CD8-positive, alpha-beta memory T cell (primary cell): ENCODE data around the gene KRTAP4-16. TPM values are rescaled to one million over a fixed set of nuclear protein-coding genes. Genes with fewer than 3 reads are reported as not detected.
"Not testable (repeated sequence)": the region's sequence is repeated elsewhere in the genome, so short reads cannot be mapped to it uniquely, and the experiment has no call there.

Source experiments
- CTCF ChIA-PET: fragments of 350-600 bp; sonication (Branson Sonifier 250); formaldehyde crosslinking; loops from one replicate; lab custom pipeline; 2021; ENCODE audit warnings: antibody characterized with exemption; lab: Charles Lee
- POLR2A ChIA-PET: fragments of 350-600 bp; sonication (Branson Sonifier 250); formaldehyde crosslinking; loops from one replicate; lab custom pipeline; 2021; ENCODE audit warnings: antibody characterized with exemption; lab: Charles Lee
- DNase-seq, 5 donors: peaks; one replicate each; pipeline versions ENCODE4 v3.0.0 to v3.0.0-alpha.2; 2020 to 2022; ENCODE audit warnings: mixed read lengths in 1 of 5
- H3K27ac ChIP-seq: one replicate; pipeline ENCODE4 v1.7.0; 2013; ENCODE audit warnings: low read depth, mild to moderate bottlenecking, low read length, moderate library complexity
- H3K27me3 ChIP-seq: 2 replicates; pipeline ENCODE4 v1.7.0; 2013; ENCODE audit warnings: low read length, mild to moderate bottlenecking; ENCODE audit not compliant: insufficient read depth, poor library complexity, severe bottlenecking
- H3K36me3 ChIP-seq: 2 replicates; pipeline ENCODE4 v1.7.0; 2013; ENCODE audit warnings: mild to moderate bottlenecking, low read length, moderate library complexity; ENCODE audit not compliant: insufficient read depth
- H3K4me1 ChIP-seq: 2 replicates; pipeline ENCODE4 v1.7.0; 2013; ENCODE audit warnings: mild to moderate bottlenecking, low read length, moderate library complexity; ENCODE audit not compliant: insufficient read depth
- H3K4me3 ChIP-seq: 2 replicates; pipeline ENCODE4 v1.7.0; 2013; ENCODE audit warnings: mild to moderate bottlenecking, low read length
- H3K9me3 ChIP-seq: 2 replicates; pipeline ENCODE4 v1.7.0; 2013; ENCODE audit warnings: mild to moderate bottlenecking, low read length
- H3K27ac Mint-ChIP-seq, 8 donors: one replicate each; pipeline ENCODE4 v1.8.0; 2020 to 2021; ENCODE audit warnings: mixed read lengths in 8 of 8, mild to moderate bottlenecking in 6 of 8, inconsistent platforms in 3 of 8, moderate library complexity in 3 of 8
- H3K27me3 Mint-ChIP-seq, 2 donors: one replicate each; pipeline ENCODE4 v1.8.0; 2020 to 2021; ENCODE audit warnings: mixed read lengths in 2 of 2, mild to moderate bottlenecking in 1 of 2, moderate library complexity in 1 of 2
- H3K36me3 Mint-ChIP-seq, 3 donors: one replicate each; pipeline ENCODE4 v1.8.0; 2020 to 2021; ENCODE audit warnings: mixed read lengths in 3 of 3, inconsistent platforms in 1 of 3, mild to moderate bottlenecking in 1 of 3
- H3K4me1 Mint-ChIP-seq, 3 donors: one replicate each; pipeline ENCODE4 v1.8.0; 2020 to 2021; ENCODE audit warnings: mixed read lengths in 3 of 3, inconsistent platforms in 1 of 3, mild to moderate bottlenecking in 1 of 3
- H3K4me3 Mint-ChIP-seq, 7 donors: one replicate each; pipeline ENCODE4 v1.8.0; 2020 to 2021; ENCODE audit warnings: mixed read lengths in 7 of 7, mild to moderate bottlenecking in 6 of 7, moderate library complexity in 4 of 7, inconsistent platforms in 2 of 7
- H3K9me3 Mint-ChIP-seq, 5 donors: one replicate each; pipeline ENCODE4 v1.8.0; 2020 to 2022; ENCODE audit warnings: mixed read lengths in 5 of 5, mild to moderate bottlenecking in 3 of 5, moderate library complexity in 2 of 5, inconsistent platforms in 1 of 5
- polyA plus RNA-seq: library from polyadenylated mRNA; unstranded; fragments of 300-500 nt; fragmentation: Illumina TruSeq; gene quantifications from one replicate; pipeline ENCODE4 v1.2.3, GENCODE V29; 2021
- total RNA-seq, 2 experiments: library from RNA; stranded (reverse); gene quantifications; one replicate each; pipeline ENCODE4 v1.2.3, GENCODE V29; 2021

The KRTAP4-16 gene
- total and polyA plus RNA-seq, 3 experiments from 2014 or later: not detected

GRCh38 chr17:41125064-41125463, 23.1 kb upstream of the KRTAP4-16 start:
- H3K4me3 Mint-ChIP-seq: peak overlapping the region in 2 of 7 donors; percentile 29 to 66
- H3K4me1 Mint-ChIP-seq: peaks cover 40 to 60% (median 48%) of the 10 kb centered on the region in 3 donors
- H3K27ac Mint-ChIP-seq: peak overlapping the region in 1 of 8 donors; percentile 96
- no peaks in the 10 kb centered on the region for H3K27me3 ChIP-seq
- H3K4me1 ChIP-seq: peaks cover 46% of the 10 kb centered on the region
- no peaks in the 10 kb centered on the region for H3K9me3 ChIP-seq
- peaks cover 3 to 30% of the 10 kb centered on the region in 2 donors for H3K27me3 Mint-ChIP-seq
- H3K36me3 ChIP-seq: no peaks in the 10 kb centered on the region
- POLR2A ChIA-PET: no interaction called here
- H3K27ac ChIP-seq: no peak overlapping the region
- peaks cover 0 to 3% (median 0%) of the 10 kb centered on the region in 5 donors for H3K9me3 Mint-ChIP-seq
- DNase-seq: no peak
- CTCF ChIA-PET: no interaction called here
- no peak overlapping the region for H3K4me3 ChIP-seq
- H3K36me3 Mint-ChIP-seq: no peaks in the 10 kb centered on the region

GRCh38 chr17:41123991-41124371, 22.0 kb upstream of the KRTAP4-16 start, which contains the start of gene KRTAP4-12:
Gene KRTAP4-12, minus strand, starts transcription at chr17:41124182. Its CDS starts 60 bp downstream, at chr17:41124122.
- H3K4me3 ChIP-seq, H3K27ac ChIP-seq, CTCF ChIA-PET, POLR2A ChIA-PET, H3K36me3 Mint-ChIP-seq, H3K9me3 ChIP-seq, H3K9me3 Mint-ChIP-seq, DNase-seq, H3K36me3 ChIP-seq, H3K27me3 ChIP-seq: not testable (repeated sequence)
- Mint-ChIP-seq H3K4me1 (peaks cover 44 to 59% (median 51%) of the 10 kb centered on the region in 3 donors), H3K27me3 (peaks cover 3 to 30% of the 10 kb centered on the region in 2 donors), H3K27ac (peak within 1 kb of the TSS in 6 of 8 donors; percentile 0 to 62 (median 22)), H3K4me3 (peak within 1 kb of the TSS; percentile 3 to 80 (median 53))
- H3K4me1 ChIP-seq: peaks cover 51% of the 10 kb centered on the region

GRCh38 chr17:41123292-41123990, 21.4 kb upstream of the KRTAP4-16 start:
- Mint-ChIP-seq H3K4me3 (peak overlapping the region in 6 of 7 donors; percentile 3 to 80 (median 50)), H3K4me1 (peaks cover 44 to 59% (median 51%) of the 10 kb centered on the region in 3 donors)
- CTCF ChIA-PET: not testable (repeated sequence)

GRCh38 chr17:41121742-41122141, 19.7 kb upstream of the KRTAP4-16 start:
- Histone ChIP-seq H3K4me1 (peaks cover 51% of the 10 kb centered on the region), H3K36me3 (no peaks in the 10 kb centered on the region), H3K27ac (no peak overlapping the region), H3K27me3 (no peaks in the 10 kb centered on the region), H3K4me3 (no peak overlapping the region), H3K9me3 (no peaks in the 10 kb centered on the region)
- no peak overlapping the region for H3K27ac Mint-ChIP-seq
- ChIA-PET POLR2A (no interaction called here), CTCF (no interaction called here)
- H3K27me3 Mint-ChIP-seq: peaks cover 4 to 44% of the 10 kb centered on the region in 2 donors
- H3K4me3 Mint-ChIP-seq: no peak overlapping the region
- peaks cover 0 to 5% (median 0%) of the 10 kb centered on the region in 3 donors for H3K36me3 Mint-ChIP-seq
- H3K4me1 Mint-ChIP-seq: peaks cover 44 to 54% (median 51%) of the 10 kb centered on the region in 3 donors
- DNase-seq: no peak
- H3K9me3 Mint-ChIP-seq: peaks cover 0 to 3% (median 0%) of the 10 kb centered on the region in 5 donors

More at GRCh38 chr17:41123292-41123990, 21.4 kb upstream of the KRTAP4-16 start:
- H3K36me3 Mint-ChIP-seq, H3K9me3 Mint-ChIP-seq, H3K4me3 ChIP-seq, H3K36me3 ChIP-seq, H3K9me3 ChIP-seq, H3K27me3 ChIP-seq, POLR2A ChIA-PET, H3K27ac ChIP-seq: not testable (repeated sequence)
- DNase-seq: peak in 1 of 5 donors; percentile 30
- H3K27ac Mint-ChIP-seq: peak overlapping the region in 5 of 8 donors; percentile 0 to 62 (median 26)
- peaks cover 3 to 33% of the 10 kb centered on the region in 2 donors for H3K27me3 Mint-ChIP-seq
- peaks cover 51% of the 10 kb centered on the region for H3K4me1 ChIP-seq

- H3K36me3 ChIP-seq, H3K9me3 Mint-ChIP-seq, H3K36me3 Mint-ChIP-seq, H3K9me3 ChIP-seq, POLR2A ChIA-PET, H3K27ac ChIP-seq, CTCF ChIA-PET, H3K4me3 ChIP-seq, H3K27me3 ChIP-seq: not testable (repeated sequence)
- peaks cover 1 to 55% of the 10 kb centered on the region in 2 donors for H3K27me3 Mint-ChIP-seq
- H3K4me1 Mint-ChIP-seq: peaks cover 29 to 40% (median 35%) of the 10 kb centered on the region in 3 donors
- peak overlapping the region in 5 of 7 donors; percentile 2 to 63 (median 55) for H3K4me3 Mint-ChIP-seq
- H3K4me1 ChIP-seq: peaks cover 35% of the 10 kb centered on the region
- peak overlapping the region in 5 of 8 donors; percentile 46 to 91 (median 74) for H3K27ac Mint-ChIP-seq
- peak in 1 of 5 donors; percentile 33 for DNase-seq
Observed at GRCh38 chr17:41119696-41120690, 18.0 kb upstream of the KRTAP4-16 start.

- CTCF ChIA-PET: no interaction called here
- peaks cover 0 to 5% (median 0%) of the 10 kb centered on the region in 3 donors for H3K36me3 Mint-ChIP-seq
- H3K27ac Mint-ChIP-seq: no peak overlapping the region
Observed at GRCh38 chr17:41118721-41119120, 16.7 kb upstream of the KRTAP4-16 start.

GRCh38 chr17:41117846-41118386, 15.9 kb upstream of the KRTAP4-16 start, which contains the start of gene KRTAP4-11:
Gene KRTAP4-11, minus strand, starts transcription at chr17:41118373. Its CDS starts 58 bp downstream, at chr17:41118315.
- Mint-ChIP-seq H3K4me1 (peaks cover 12 to 24% (median 17%) of the 10 kb centered on the region in 3 donors), H3K27me3 (peaks cover 5 to 54% of the 10 kb centered on the region in 2 donors)
- H3K27me3 ChIP-seq, DNase-seq, H3K36me3 Mint-ChIP-seq, H3K9me3 ChIP-seq, H3K27ac ChIP-seq, H3K27ac Mint-ChIP-seq, H3K4me3 ChIP-seq, H3K4me3 Mint-ChIP-seq, H3K9me3 Mint-ChIP-seq, H3K36me3 ChIP-seq, CTCF ChIA-PET: not testable (repeated sequence)
- H3K4me1 ChIP-seq: peaks cover 17% of the 10 kb centered on the region
- POLR2A ChIA-PET: interaction anchor here (0.6 kb wide), 1 partner anchor 34 kb away, joined by 3 read pairs; the partner anchor contains the start of gene KRTAP4-7

More at GRCh38 chr17:41118721-41119120, 16.7 kb upstream of the KRTAP4-16 start:
- Mint-ChIP-seq H3K4me1 (peaks cover 18 to 30% (median 24%) of the 10 kb centered on the region in 3 donors), H3K9me3 (peaks cover 0 to 1% (median 0%) of the 10 kb centered on the region in 5 donors), H3K27me3 (peaks cover 5 to 56% of the 10 kb centered on the region in 2 donors), H3K4me3 (no peak overlapping the region)
- H3K27me3 ChIP-seq: no peaks in the 10 kb centered on the region
- H3K36me3 ChIP-seq: no peaks in the 10 kb centered on the region
- no peak overlapping the region for H3K4me3 ChIP-seq
- DNase-seq: no peak
- H3K4me1 ChIP-seq: peaks cover 22% of the 10 kb centered on the region
- H3K27ac ChIP-seq: no peak overlapping the region
- H3K9me3 ChIP-seq: no peaks in the 10 kb centered on the region
- POLR2A ChIA-PET: interaction anchor here (0.6 kb wide), 1 partner anchor 35 kb away, joined by 3 read pairs; the partner anchor contains the start of gene KRTAP4-7
